ENCODE measurements around the gene KLF6.

GRCh38 chr10:3755440-3756359, 29.3 kb downstream of the KLF6 start:
- TF ChIP-seq CTCF (IDR thresholded peaks at IDR 0.05 in 4 of 5, conservative IDR thresholded peaks at IDR 0.05 in 1 of 5) (no peak), POLR2A (IDR thresholded peaks at IDR 0.05) (no peak)

Data from gastrocnemius medialis (tissue), 4 donors.